ENCODE results near the gene PPIF. TPM values are rescaled to one million over a fixed set of nuclear protein-coding genes. Genes with fewer than 3 reads are reported as not detected.
A peak's percentile ranks its signal among the peaks of the same experiment; 100 is the strongest.

The PPIF gene
- total RNA-seq, 6 experiments from 2014 or later = 66.1 to 109 (median 98.9) TPM

GRCh38 chr10:79353726-79354125, 6.5 kb downstream of the PPIF start:
- Mint-ChIP-seq H3K27ac (no peak overlapping the region), H3K4me3 (no peak overlapping the region; the same call in 1 of the 2 replicates), H3K27me3 (ENCODE audit: insufficient read depth) (peaks cover 7% of the 10 kb centered on the region), H3K36me3 (ENCODE audit: low read depth) (peaks cover 71% of the 10 kb centered on the region), H3K4me1 (ENCODE audit: low read depth) (peaks cover 19% of the 10 kb centered on the region), H3K9me3 (no peaks in the 10 kb centered on the region)
- no peak for DNase-seq
- no peak for TF ChIP-seq CTCF (IDR thresholded peaks at IDR 0.05)

- Mint-ChIP-seq H3K27me3 (ENCODE audit: insufficient read depth) (peaks cover 7% of the 10 kb centered on the region), H3K4me3 (no peak overlapping the region; the same call in 1 of the 2 replicates), H3K9me3 (no peaks in the 10 kb centered on the region), H3K27ac (no peak overlapping the region; the same call in 1 of the 2 replicates), H3K36me3 (ENCODE audit: low read depth) (peaks cover 67% of the 10 kb centered on the region), H3K4me1 (ENCODE audit: low read depth) (peaks cover 15% of the 10 kb centered on the region)
- no peak for TF ChIP-seq CTCF (IDR thresholded peaks at IDR 0.05)
- DNase-seq = no peak
Observed at GRCh38 chr10:79354141-79354540, 6.9 kb downstream of the PPIF start.

- Mint-ChIP-seq H3K9me3 (no peaks in the 10 kb centered on the region), H3K4me3 (no peak overlapping the region), H3K27ac (no peak overlapping the region; the same call in 1 of the 2 replicates), H3K27me3 (ENCODE audit: insufficient read depth) (peaks cover 4% of the 10 kb centered on the region), H3K4me1 (ENCODE audit: low read depth) (peaks cover 10% of the 10 kb centered on the region; the same call in 1 of the 2 replicates), H3K36me3 (ENCODE audit: low read depth) (peaks cover 63% of the 10 kb centered on the region)
- TF ChIP-seq CTCF (IDR thresholded peaks at IDR 0.05) = no peak
- no peak for DNase-seq
Observed at GRCh38 chr10:79354615-79355014, 7.3 kb downstream of the PPIF start.

- peaks cover 55% of the 10 kb centered on the region for H3K36me3 Mint-ChIP-seq (ENCODE audit: low read depth)
- H3K4me3 Mint-ChIP-seq = no peak overlapping the region; the same call in 1 of the 2 replicates
- H3K9me3 Mint-ChIP-seq = no peaks in the 10 kb centered on the region
- peak overlapping the region; percentile 42; the same call in 1 of the 2 replicates for H3K27ac Mint-ChIP-seq
- DNase-seq = no peak
- no peak for TF ChIP-seq CTCF (IDR thresholded peaks at IDR 0.05)
- H3K4me1 Mint-ChIP-seq (ENCODE audit: low read depth) = 0 out of 2 replicates have a peak, but pooled peaks cover 4% of the 10 kb centered on the region
- peaks cover 4% of the 10 kb centered on the region for H3K27me3 Mint-ChIP-seq (ENCODE audit: insufficient read depth)
Observed at GRCh38 chr10:79355420-79356017, 8.2 kb downstream of the PPIF start.

GRCh38 chr10:79356104-79356503, 8.8 kb downstream of the PPIF start:
- Mint-ChIP-seq H3K27me3 (ENCODE audit: insufficient read depth) (peaks cover 4% of the 10 kb centered on the region), H3K9me3 (no peaks in the 10 kb centered on the region), H3K4me1 (ENCODE audit: low read depth) (0 out of 2 replicates have a peak, but pooled peaks cover 4% of the 10 kb centered on the region), H3K36me3 (ENCODE audit: low read depth) (peaks cover 55% of the 10 kb centered on the region), H3K27ac (no peak overlapping the region), H3K4me3 (no peak overlapping the region)
- DNase-seq = no peak
- no peak for TF ChIP-seq CTCF (IDR thresholded peaks at IDR 0.05)

Data from HFFc6 (cell line).